Neural cell (in vitro differentiated cells): ENCODE data around the gene KCNK18. TPM values are rescaled to one million over a fixed set of nuclear protein-coding genes. Genes with fewer than 3 reads are reported as not detected.

Source experiments
- H2AFZ ChIP-seq: fragments of 200-600, 300-800 bp; sonication (generic), shearing (Covaris generic); 2 replicates; pipeline ENCODE4 v1.6.0; 2014; ENCODE audit warnings: low read depth, mild to moderate bottlenecking, antibody characterized with exemption, low read length, moderate library complexity
- H3F3A ChIP-seq: fragments of 200-600 bp; shearing (Covaris generic); 2 replicates; pipeline ENCODE4 v1.6.1; 2016; ENCODE audit warnings: mild to moderate bottlenecking, moderate library complexity, mixed read lengths, antibody characterized with exemption, low read length; ENCODE audit not compliant: insufficient read depth, poor library complexity, severe bottlenecking
- H3K27ac ChIP-seq: fragments of 200-600, 300-800 bp; sonication (generic), shearing (Covaris generic); 2 replicates; pipeline ENCODE4 v1.5.1; 2014; ENCODE audit warnings: mild to moderate bottlenecking, low read length, moderate library complexity
- H3K27me3 ChIP-seq: fragments of 300-800, 200-600 bp; sonication (generic), shearing (Covaris generic); 2 replicates; pipeline ENCODE4 v1.6.0; 2014; ENCODE audit warnings: mild to moderate bottlenecking, low read depth, low read length, moderate library complexity; ENCODE audit not compliant: insufficient read depth
- H3K36me3 ChIP-seq: fragments of 300-800, 200-600 bp; sonication (generic), shearing (Covaris generic); 2 replicates; pipeline ENCODE4 v1.5.1; 2014; ENCODE audit warnings: mild to moderate bottlenecking, antibody characterized with exemption, low read length, moderate library complexity; ENCODE audit not compliant: insufficient read depth
- H3K4me2 ChIP-seq: fragments of 300-800, 200-600 bp; sonication (generic), shearing (Covaris generic); 2 replicates; pipeline ENCODE4 v1.6.0; 2014; ENCODE audit warnings: mild to moderate bottlenecking, low read length
- H3K4me3 ChIP-seq: fragments of 300-800, 200-600 bp; sonication (generic), shearing (Covaris generic); 2 replicates; pipeline ENCODE4 v1.5.1; 2014; ENCODE audit warnings: mild to moderate bottlenecking, low read length, moderate library complexity
- H3K79me2 ChIP-seq: fragments of 200-600 bp; shearing (Covaris generic); replicated peaks from 2 replicates; pipeline ENCODE4 v1.6.0; 2014; ENCODE audit warnings: mild to moderate bottlenecking, low read length, moderate library complexity; ENCODE audit not compliant: insufficient read depth
- H3K9ac ChIP-seq: fragments of 300-800, 200-600 bp; sonication (generic), shearing (Covaris generic); 2 replicates; pipeline ENCODE4 v1.6.1; 2016; ENCODE audit warnings: mild to moderate bottlenecking, low read length, mixed read lengths
- H3K9me2 ChIP-seq: fragments of 200-600 bp; shearing (Covaris generic); 2 replicates; pipeline ENCODE4 v1.6.1; 2016; ENCODE audit warnings: mild to moderate bottlenecking, low read length, mixed read lengths; ENCODE audit not compliant: insufficient read depth
- H3K9me3 ChIP-seq: fragments of 200-600, 300-800 bp; sonication (generic), shearing (Covaris generic); 2 replicates; pipeline ENCODE4 v1.6.1; 2016; ENCODE audit warnings: mild to moderate bottlenecking, mixed run types, low read length, moderate library complexity, mixed read lengths
- H4K20me1 ChIP-seq: fragments of 200-600 bp; shearing (Covaris generic); 2 replicates; pipeline ENCODE4 v1.6.1; 2016; ENCODE audit warnings: mild to moderate bottlenecking, mixed run types; ENCODE audit not compliant: insufficient read depth
- CTCF ChIP-seq: fragments of 450-650 bp; IDR thresholded peaks from 2 replicates; pipeline ENCODE4 v1.5.1; 2014; ENCODE audit warnings: antibody characterized with exemption, mild to moderate bottlenecking, moderate library complexity; ENCODE audit not compliant: poor library complexity, severe bottlenecking
- EP300 ChIP-seq: fragments of 450-650 bp; conservative IDR thresholded peaks from 2 replicates; pipeline ENCODE4 v1.6.1; 2014; ENCODE audit warnings: antibody characterized with exemption, mild to moderate bottlenecking, moderate library complexity; ENCODE audit not compliant: poor library complexity, severe bottlenecking
- EZH2 ChIP-seq: fragments of 200-600, 300-800 bp; shearing (Covaris generic), sonication (generic); IDR thresholded peaks from 2 replicates; pipeline ENCODE4 v1.6.1; 2014; ENCODE audit warnings: antibody characterized with exemption, low read length, borderline replicate concordance, mild to moderate bottlenecking; ENCODE audit not compliant: insufficient read depth, poor library complexity, severe bottlenecking
- MXI1 ChIP-seq: fragments of 450-650 bp; conservative IDR thresholded peaks from 2 replicates; pipeline ENCODE4 v1.6.1; 2014; ENCODE audit warnings: antibody characterized with exemption, mild to moderate bottlenecking; ENCODE audit not compliant: poor library complexity, severe bottlenecking
- POLR2AphosphoS5 ChIP-seq: IDR thresholded peaks from 2 replicates; pipeline ENCODE4 v1.6.1; 2012
- RAD21 ChIP-seq: fragments of 450-650 bp; conservative IDR thresholded peaks from 2 replicates; pipeline ENCODE4 v1.6.1; 2014; ENCODE audit warnings: antibody characterized with exemption, mild to moderate bottlenecking, moderate library complexity
- REST ChIP-seq: IDR thresholded peaks from 2 replicates; pipeline ENCODE4 v1.6.1; 2012; ENCODE audit warnings: borderline replicate concordance
- SMC3 ChIP-seq: fragments of 450-650 bp; conservative IDR thresholded peaks from 2 replicates; pipeline ENCODE4 v1.6.1; 2014; ENCODE audit warnings: antibody characterized with exemption, mild to moderate bottlenecking, moderate library complexity; ENCODE audit not compliant: poor library complexity
- TAF1 ChIP-seq: IDR thresholded peaks from 2 replicates; pipeline ENCODE4 v1.6.1; 2012; ENCODE audit warnings: low read depth
- polyA plus RNA-seq: library from polyadenylated mRNA; depleted of rRNA; stranded (reverse); fragments of >200 nt; gene quantifications from 2 replicates; pipeline ENCODE4 v1.2.3, GENCODE V29; 2014

KCNK18 gene
- polyA plus RNA-seq, 1 donor from 2014 or later: not detected

GRCh38 chr10:117216611-117217195 is 19.4 kb downstream of the KCNK18 start:
- H4K20me1 ChIP-seq: no peaks in the 10 kb centered on the region
- peak overlapping the region; percentile 69 for H3K4me3 ChIP-seq
- H3K9me3 ChIP-seq: peaks cover 3% of the 10 kb centered on the region
- peaks cover 26% of the 10 kb centered on the region for H3K27me3 ChIP-seq
- peak; percentile 100 for TF ChIP-seq SMC3
- TF ChIP-seq RAD21: peak; percentile 97
- TF ChIP-seq TAF1: no peak
- peak; percentile 39 for TF ChIP-seq MXI1
- TF ChIP-seq CTCF: peak; percentile 100
- no peak for TF ChIP-seq POLR2AphosphoS5
- no peak for TF ChIP-seq EP300
- H3K4me2 ChIP-seq: peak overlapping the region; percentile 73
- H3K27ac ChIP-seq: no peak overlapping the region
- no peaks in the 10 kb centered on the region for H3K79me2 ChIP-seq
- no peaks in the 10 kb centered on the region for H3K36me3 ChIP-seq
- no peaks in the 10 kb centered on the region for H3F3A ChIP-seq
- H2AFZ ChIP-seq: no peak overlapping the region
- no peaks in the 10 kb centered on the region for H3K9me2 ChIP-seq
- peak overlapping the region; percentile 49 for H3K9ac ChIP-seq

GRCh38 chr10:117217196-117217761 is 20.0 kb downstream of the KCNK18 start:
- H3K9me3 ChIP-seq: peaks cover 3% of the 10 kb centered on the region
- no peak overlapping the region for H3K27ac ChIP-seq
- no peaks in the 10 kb centered on the region for H3K9me2 ChIP-seq
- TF ChIP-seq CTCF: no peak
- TF ChIP-seq REST: no peak
- no peak for TF ChIP-seq SMC3
- no peak for TF ChIP-seq EZH2
- TF ChIP-seq TAF1: no peak
- TF ChIP-seq MXI1: no peak
- no peak overlapping the region for H3K4me2 ChIP-seq
- H3K36me3 ChIP-seq: no peaks in the 10 kb centered on the region
- no peak overlapping the region for H2AFZ ChIP-seq
- peak overlapping the region; percentile 69 for H3K4me3 ChIP-seq
- no peaks in the 10 kb centered on the region for H3F3A ChIP-seq
- H4K20me1 ChIP-seq: no peaks in the 10 kb centered on the region
- H3K27me3 ChIP-seq: peaks cover 26% of the 10 kb centered on the region
- H3K9ac ChIP-seq: peak overlapping the region; percentile 49
- no peaks in the 10 kb centered on the region for H3K79me2 ChIP-seq
